Hematopoietic multipotent progenitor cell treated with erythropoietin and hydrocortisone succinate and interleukin-3 and kit ligand, for 17 days (in vitro differentiated cells): ENCODE results near the gene MAP3K2.
A peak's percentile ranks its signal among the peaks of the same experiment; 100 is the strongest.

Experiments
- DNase-seq: peaks from one replicate; pipeline ENCODE4 v3.0.0-alpha.2; 2015; ENCODE audit warnings: low spot score

MAP3K2 gene, protein sequence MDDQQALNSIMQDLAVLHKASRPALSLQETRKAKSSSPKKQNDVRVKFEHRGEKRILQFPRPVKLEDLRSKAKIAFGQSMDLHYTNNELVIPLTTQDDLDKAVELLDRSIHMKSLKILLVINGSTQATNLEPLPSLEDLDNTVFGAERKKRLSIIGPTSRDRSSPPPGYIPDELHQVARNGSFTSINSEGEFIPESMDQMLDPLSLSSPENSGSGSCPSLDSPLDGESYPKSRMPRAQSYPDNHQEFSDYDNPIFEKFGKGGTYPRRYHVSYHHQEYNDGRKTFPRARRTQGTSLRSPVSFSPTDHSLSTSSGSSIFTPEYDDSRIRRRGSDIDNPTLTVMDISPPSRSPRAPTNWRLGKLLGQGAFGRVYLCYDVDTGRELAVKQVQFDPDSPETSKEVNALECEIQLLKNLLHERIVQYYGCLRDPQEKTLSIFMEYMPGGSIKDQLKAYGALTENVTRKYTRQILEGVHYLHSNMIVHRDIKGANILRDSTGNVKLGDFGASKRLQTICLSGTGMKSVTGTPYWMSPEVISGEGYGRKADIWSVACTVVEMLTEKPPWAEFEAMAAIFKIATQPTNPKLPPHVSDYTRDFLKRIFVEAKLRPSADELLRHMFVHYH

GRCh38 chr2:127387655-127388422, at the start of gene MAP3K2:
Gene MAP3K2 (minus strand): TSS chr2:127387975. CDS start chr2:127343129, 44,846 bp downstream.
- peak; percentile 96 for DNase-seq

DNA sequence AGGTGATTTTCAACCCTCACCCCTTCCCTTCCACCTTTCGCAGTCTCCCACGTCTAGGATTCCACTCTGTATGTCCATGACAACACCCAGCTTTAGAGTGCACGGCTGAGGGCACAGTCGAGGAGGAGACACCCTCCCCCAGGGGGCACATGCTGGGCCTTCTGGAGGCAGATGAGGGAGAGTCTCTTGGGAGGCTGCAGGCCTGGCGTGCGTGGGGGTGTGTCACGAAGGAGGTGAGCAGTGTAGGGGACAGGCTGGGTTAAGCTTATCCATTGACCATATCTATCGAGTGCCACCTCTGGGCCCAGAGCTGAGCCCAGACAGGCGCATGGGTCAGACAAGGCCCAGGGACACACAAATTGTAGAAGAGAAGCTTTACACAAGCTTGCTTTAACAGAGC, 49.3 kb upstream of the MAP3K2 start:
- no peak for DNase-seq

- no peak for DNase-seq
These were observed 46.7 kb upstream of the MAP3K2 start for GRCh38 chr2:127434515-127434914.

GRCh38 chr2:127431408-127432023, 43.7 kb upstream of the MAP3K2 start:
- no peak for DNase-seq

DNA sequence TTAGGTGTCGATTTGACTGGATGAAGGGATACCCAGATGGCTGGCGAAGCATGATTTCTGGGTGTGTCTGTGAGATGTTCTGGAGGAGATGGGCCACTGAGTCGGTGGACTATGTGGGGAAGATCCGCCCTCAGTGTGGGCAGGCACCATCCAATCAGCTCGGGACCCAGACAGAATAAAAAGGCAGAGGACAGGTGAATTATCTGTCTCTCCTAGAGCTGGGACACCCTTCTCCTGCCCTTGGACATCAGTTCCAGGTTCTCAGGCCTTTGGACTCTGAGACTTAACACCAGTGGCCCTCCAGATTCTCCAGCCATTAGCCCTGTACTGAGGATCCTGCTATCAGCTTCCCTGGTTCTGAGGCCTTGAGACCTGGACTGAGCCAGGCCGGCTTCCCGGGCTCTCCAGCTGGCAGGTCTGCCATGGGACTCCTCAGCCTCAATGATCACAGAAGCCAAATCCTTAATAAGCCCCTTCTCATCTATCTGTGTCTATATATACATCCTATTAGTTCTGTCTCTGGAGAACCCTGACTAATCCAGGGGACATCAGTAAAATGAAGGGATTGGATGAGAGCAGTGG, 42.2 kb upstream of the MAP3K2 start:
- DNase-seq, result no peak

- no peak for DNase-seq
These were observed 41.5 kb upstream of the MAP3K2 start for GRCh38 chr2:127429291-127429690.

GRCh38 chr2:127428815-127429109, 41.0 kb upstream of the MAP3K2 start:
- no peak for DNase-seq

DNA sequence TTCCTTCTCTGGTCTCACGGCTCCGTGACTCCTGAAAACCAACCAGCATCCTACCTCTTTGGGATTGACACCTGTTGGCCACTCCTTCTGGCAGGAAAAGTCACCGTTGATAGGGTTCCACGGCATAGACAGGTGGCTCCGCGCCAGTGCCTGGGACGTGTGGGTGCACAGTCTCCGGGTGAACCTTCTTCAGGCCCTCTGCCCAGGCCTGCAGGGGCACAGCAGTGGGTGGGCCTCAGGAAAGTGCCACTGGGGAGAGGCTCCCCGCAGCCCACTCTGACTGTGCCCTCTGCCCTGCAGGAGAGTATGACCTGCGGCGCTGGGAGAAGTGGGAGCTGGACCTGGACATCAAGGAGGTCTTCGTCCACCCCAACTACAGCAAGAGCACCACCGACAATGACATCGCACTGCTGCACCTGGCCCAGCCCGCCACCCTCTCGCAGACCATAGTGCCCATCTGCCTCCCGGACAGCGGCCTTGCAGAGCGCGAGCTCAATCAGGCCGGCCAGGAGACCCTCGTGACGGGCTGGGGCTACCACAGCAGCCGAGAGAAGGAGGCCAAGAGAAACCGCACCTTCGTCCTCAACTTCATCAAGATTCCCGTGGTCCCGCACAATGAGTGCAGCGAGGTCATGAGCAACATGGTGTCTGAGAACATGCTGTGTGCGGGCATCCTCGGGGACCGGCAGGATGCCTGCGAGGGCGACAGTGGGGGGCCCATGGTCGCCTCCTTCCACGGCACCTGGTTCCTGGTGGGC, 40.5 kb upstream of the MAP3K2 start:
- no peak for DNase-seq

- DNase-seq, result no peak
These were observed 39.7 kb upstream of the MAP3K2 start for GRCh38 chr2:127427376-127428056.

- DNase-seq, result no peak
These were observed 39.0 kb upstream of the MAP3K2 start for GRCh38 chr2:127426501-127427354.

- no peak for DNase-seq
These were observed 38.0 kb upstream of the MAP3K2 start for GRCh38 chr2:127425540-127426490.

DNA sequence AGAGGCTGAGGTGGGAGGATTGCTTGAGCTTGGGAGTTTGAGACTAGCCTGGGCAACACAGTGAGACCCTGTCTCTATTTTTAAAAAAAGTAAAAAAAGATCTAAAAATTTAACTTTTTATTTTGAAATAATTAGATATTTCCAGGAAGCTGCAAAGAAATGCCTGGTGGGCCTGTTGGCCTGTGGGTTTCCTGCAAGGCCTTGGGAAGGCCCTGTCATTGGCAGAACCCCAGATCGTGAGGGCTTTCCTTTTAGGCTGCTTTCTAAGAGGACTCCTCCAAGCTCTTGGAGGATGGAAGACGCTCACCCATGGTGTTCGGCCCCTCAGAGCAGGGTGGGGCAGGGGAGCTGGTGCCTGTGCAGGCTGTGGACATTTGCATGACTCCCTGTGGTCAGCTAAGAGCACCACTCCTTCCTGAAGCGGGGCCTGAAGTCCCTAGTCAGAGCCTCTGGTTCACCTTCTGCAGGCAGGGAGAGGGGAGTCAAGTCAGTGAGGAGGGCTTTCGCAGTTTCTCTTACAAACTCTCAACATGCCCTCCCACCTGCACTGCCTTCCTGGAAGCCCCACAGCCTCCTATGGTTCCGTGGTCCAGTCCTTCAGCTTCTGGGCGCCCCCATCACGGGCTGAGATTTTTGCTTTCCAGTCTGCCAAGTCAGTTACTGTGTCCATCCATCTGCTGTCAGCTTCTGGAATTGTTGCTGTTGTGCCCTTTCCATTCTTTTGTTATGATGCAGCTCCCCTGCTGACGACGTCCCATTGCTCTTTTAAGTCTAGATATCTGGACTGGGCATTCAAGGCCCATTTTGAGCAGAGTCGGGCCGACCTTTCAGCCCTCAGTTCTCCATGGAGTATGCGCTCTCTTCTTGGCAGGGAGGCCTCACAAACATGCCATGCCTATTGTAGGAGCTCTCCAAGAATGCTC, 37.1 kb upstream of the MAP3K2 start:
- DNase-seq, result no peak

- DNase-seq, result no peak
These were observed 36.1 kb upstream of the MAP3K2 start for GRCh38 chr2:127423880-127424279.

- no peak for DNase-seq
These were observed 35.7 kb upstream of the MAP3K2 start for GRCh38 chr2:127423478-127423843.

GRCh38 chr2:127422559-127423477, 35.0 kb upstream of the MAP3K2 start:
- DNase-seq, result no peak

- no peak for DNase-seq
These were observed 34.2 kb upstream of the MAP3K2 start for GRCh38 chr2:127421871-127422558.
